Heart right ventricle (tissue), 16 donors: Measurements from ENCODE around the gene DNAH14. TPM values are rescaled to one million over a fixed set of nuclear protein-coding genes. Genes with fewer than 3 reads are reported as not detected.
"Not testable (repeated sequence)": the region's sequence is repeated elsewhere in the genome, so short reads cannot be mapped to it uniquely, and the experiment has no call there.

Experiments used
- ATAC-seq, 8 donors: fragments of 200-7000 bp; cut with Tn5 transposase; one replicate each; pipeline ENCODE4 v1.9.1; 2020; ENCODE audit warnings: mild to moderate bottlenecking in 8 of 8, moderate library complexity in 8 of 8, moderate number of reproducible peaks in 1 of 8
- DNase-seq, 2 donors: peaks; one replicate each; pipeline ENCODE4 v3.0.0-alpha.2; 2020
- H3K27ac ChIP-seq, 10 donors: fragments of 200-600 bp; sonication (generic) in 2 of 10; one replicate each; pipeline versions ENCODE4 v1.5.0 to v1.8.0; 2020 to 2022; ENCODE audit warnings: mild to moderate bottlenecking in 3 of 10
- H3K27me3 ChIP-seq, 7 donors: fragments of 200-600 bp; one replicate each; pipeline ENCODE4 v1.8.0; 2021 to 2022; ENCODE audit warnings: mild to moderate bottlenecking in 2 of 7
- H3K36me3 ChIP-seq, 9 donors: fragments of 200-600 bp; sonication (generic) in 1 of 9; one replicate each; pipeline versions ENCODE4 v1.5.0 to v1.8.0; 2020 to 2022; ENCODE audit warnings: mild to moderate bottlenecking in 2 of 9
- H3K4me1 ChIP-seq, 9 donors: fragments of 200-600 bp; sonication (generic) in 1 of 9; one replicate each; pipeline versions ENCODE4 v1.5.0 to v1.8.0; 2020 to 2022; ENCODE audit warnings: mild to moderate bottlenecking in 4 of 9
- H3K4me3 ChIP-seq, 10 donors: fragments of 200-600 bp; sonication (generic) in 2 of 10; one replicate each; pipeline versions ENCODE4 v1.5.0 to v1.8.0; 2020 to 2022; ENCODE audit warnings: mild to moderate bottlenecking in 7 of 10, moderate library complexity in 2 of 10
- H3K9me3 ChIP-seq, 11 donors: fragments of 200-600 bp in 10 of 11; sonication (generic) in 2 of 11; one replicate each; pipeline versions ENCODE4 v1.5.0 to v1.8.0; 2013 to 2022; ENCODE audit warnings: mild to moderate bottlenecking in 2 of 11, control low read depth in 1 of 11, moderate library complexity in 1 of 11
- CTCF ChIP-seq, 9 donors: fragments of 200-600 bp; sonication (generic) in 2 of 9; IDR thresholded peaks; one replicate each; pipeline versions ENCODE4 v1.5.0 to v1.8.0; 2021 to 2022; ENCODE audit warnings: antibody characterized with exemption in 9 of 9, mild to moderate bottlenecking in 5 of 9, moderate library complexity in 1 of 9
- WGBS, 2 donors: extraction: QIAGEN DNeasy Blood & Tissue Kit; methylation state at CpG; one replicate each; pipeline ENCODE4 v1.1.7; 2013; ENCODE audit warnings: inconsistent platforms in 1 of 2; 5-methylcytosine and 5-hydroxymethylcytosine counted together
- intact Hi-C, 10 donors: fragments of 100-400 bp; cut with DNase I; formaldehyde crosslinking; loops; one replicate each; pipeline versions ENCODE4 v1.11.1 to v1.14.2; 2022
- polyA plus RNA-seq, 2 donors: library from polyadenylated mRNA; stranded (reverse); fragments of 200-250 nt; gene quantifications; one replicate each; pipeline ENCODE4 v1.2.3, GENCODE V29; 2013
- total RNA-seq, 10 donors: library from RNA; stranded (reverse); fragmentation: NEBNext Ultra II Directional in 3 of 10; extraction: Animal tissue kit (Norgen Biotek cat#: 25700) in 3 of 10; gene quantifications; one replicate each; pipeline versions ENCODE4 v1.2.1 to v1.2.4, GENCODE V29; 2021 to 2023
- donor health status: Arrhythmogenic right ventricular cardiomyopathy.
- donor health status: ischemic (EF 13 %, LVEDD 7.1; RV severe dilation, severe dysfunction).
- donor health status: healthy with polysubstance abuse.
- donor health status: DM: no; HTN: yes; CAD: no.
- donor health status: DM: no; HTN: no; CAD: no.
- donor health status: ischemic (EF 25% LVEDD 6.9; RV normal size, moderate dysfunction).
- donor health status: ischemic (EF 25% LVEDD 5.7; RV mildly dilated, moderate dysfunction).
- donor health status: healthy.
- donor health status: DM: yes; HTN: yes; CAD: no.
- donor health status: Ischemic cardiomyopathy.
- donor health status: ischemic (EF 35%, LVEDD 5.7; RV mildly dilated, moderate dysfunction).
- donor health status: nonischemic (EF 11% LVEDD 7.7; RV severe dilation, severe dysfunction).
- donor health status: DM: yes; HTN: yes; CAD: no.
- donor health status: PGD.
- donor health status: ischemic (EF 29% LVEDD 5.4; RV normal size, mild dysfunction).
- donor health status: nonischemic (EF 23%, LVEDD 6.1; RV moderate dilation, normal function).

Gene DNAH14
- total and polyA plus RNA-seq, 12 donors = 0.12 to 8.0 (median 2.0) TPM

GRCh38 chr1:225209153-225209552 lies 279.7 kb downstream of the DNAH14 start:
- no peaks in the 10 kb centered on the region for H3K4me1 ChIP-seq
- no peaks in the 10 kb centered on the region for H3K27me3 ChIP-seq
- no peak overlapping the region for H3K27ac ChIP-seq
- no peaks in the 10 kb centered on the region for H3K36me3 ChIP-seq
- no peak overlapping the region for H3K4me3 ChIP-seq
- ATAC-seq = no peak
- peaks cover 0 to 30% (median 9%) of the 10 kb centered on the region in 11 donors for H3K9me3 ChIP-seq
- TF ChIP-seq CTCF (IDR thresholded peaks at IDR 0.05) = no peak
- intact Hi-C loops = no loop called here
- DNase-seq = no peak

- H3K4me3 ChIP-seq, H3K4me1 ChIP-seq, DNase-seq, ATAC-seq, H3K36me3 ChIP-seq, H3K27me3 ChIP-seq, intact Hi-C loops, H3K27ac ChIP-seq: not testable (repeated sequence)
- H3K9me3 ChIP-seq = peaks cover 0 to 30% (median 9%) of the 10 kb centered on the region in 11 donors
- WGBS, 2 donors = 69 to 72% methylated on average over 3 of the region's 3 CpGs
Measured at GRCh38 chr1:225210180-225210579, 280.7 kb downstream of the DNAH14 start.

- H3K4me1 ChIP-seq, intact Hi-C loops, ATAC-seq, H3K36me3 ChIP-seq, H3K27me3 ChIP-seq, DNase-seq, H3K27ac ChIP-seq, H3K4me3 ChIP-seq: not testable (repeated sequence)
- 90 to 95% methylated on average over 5 of the region's 5 CpGs for WGBS, 2 donors
- H3K9me3 ChIP-seq = peaks cover 0 to 30% (median 9%) of the 10 kb centered on the region in 11 donors
Measured at GRCh38 chr1:225211694-225212442, 282.4 kb downstream of the DNAH14 start.

- ATAC-seq = no peak
- H3K9me3 ChIP-seq = peaks cover 0 to 14% (median 0%) of the 10 kb centered on the region in 11 donors
- H3K27me3 ChIP-seq = no peaks in the 10 kb centered on the region
- TF ChIP-seq CTCF (IDR thresholded peaks at IDR 0.05) = no peak
- no peaks in the 10 kb centered on the region for H3K4me1 ChIP-seq
- no peak overlapping the region for H3K4me3 ChIP-seq
- intact Hi-C loops = no loop called here
- H3K36me3 ChIP-seq = no peaks in the 10 kb centered on the region
- 65 to 81% methylated on average over 1 of the region's 1 CpG for WGBS, 2 donors
- DNase-seq = no peak
- no peak overlapping the region for H3K27ac ChIP-seq
Measured at GRCh38 chr1:225224287-225224686, 294.8 kb downstream of the DNAH14 start.

- Histone ChIP-seq H3K4me3 (no peak overlapping the region), H3K9me3 (peaks cover 0 to 14% (median 0%) of the 10 kb centered on the region in 11 donors), H3K27ac (no peak overlapping the region), H3K36me3 (no peaks in the 10 kb centered on the region), H3K4me1 (no peaks in the 10 kb centered on the region), H3K27me3 (no peaks in the 10 kb centered on the region)
- ATAC-seq (no peak), DNase-seq (no peak)
- 75 to 82% methylated on average over 2 of the region's 2 CpGs for WGBS, 2 donors
- TF ChIP-seq CTCF (IDR thresholded peaks at IDR 0.05) = no peak
- intact Hi-C loops = no loop called here
Measured at GRCh38 chr1:225225681-225226080, 296.2 kb downstream of the DNAH14 start.
